Raji (cell line): ENCODE data around the gene SPARC.

Experiments
- POLR2A ChIP-seq: IDR thresholded peaks from 2 replicates; pipeline ENCODE4 v1.6.1; 2011; ENCODE audit warnings: low read depth, low read length, control low read depth; ENCODE audit not compliant: insufficient read depth

Gene SPARC

GRCh38 chr5:151708126-151708525 is 21.4 kb upstream of the SPARC start:
- TF ChIP-seq POLR2A, result no peak

DNA sequence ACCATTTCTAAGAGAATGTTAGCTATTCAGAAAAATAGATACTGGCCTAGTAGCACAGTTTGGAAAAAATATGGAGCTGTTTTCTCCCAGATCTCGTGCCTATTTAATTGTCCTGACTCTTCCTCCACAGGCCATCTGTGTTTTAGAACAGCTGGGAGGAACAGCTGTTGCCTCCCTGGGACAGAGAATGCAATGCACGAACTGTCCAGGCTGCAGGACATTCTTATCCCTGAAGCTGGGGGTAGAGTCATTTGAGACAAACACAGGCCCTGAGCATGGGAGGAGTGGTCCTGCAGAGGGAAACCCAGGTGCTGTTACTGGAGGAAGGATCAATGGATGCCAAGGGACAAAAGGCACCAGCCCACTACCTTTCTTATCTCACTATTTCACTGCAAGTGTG is 20.9 kb upstream of the SPARC start:
- no peak for TF ChIP-seq POLR2A

- no peak for TF ChIP-seq POLR2A
These were observed 20.2 kb upstream of the SPARC start for GRCh38 chr5:151706906-151707305.

DNA sequence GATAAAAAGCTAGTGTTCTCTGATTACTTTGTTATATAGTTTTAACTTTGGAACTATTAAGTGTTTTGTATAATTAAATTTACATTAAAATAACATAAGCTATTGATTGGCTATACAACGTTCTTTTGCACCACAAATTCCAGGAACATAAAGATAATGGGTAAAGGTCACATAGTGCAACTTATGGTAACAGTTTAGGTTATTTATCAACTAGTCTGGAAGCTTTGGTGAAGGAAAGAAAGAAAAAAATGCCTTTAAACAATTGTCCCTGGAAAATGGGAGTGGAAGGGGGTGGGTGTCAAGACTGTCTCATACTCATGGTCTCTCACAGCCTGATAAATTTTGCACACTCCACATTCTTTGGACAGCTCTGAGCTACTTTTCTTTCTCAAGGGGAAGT is 17.1 kb upstream of the SPARC start:
- no peak for TF ChIP-seq POLR2A

DNA sequence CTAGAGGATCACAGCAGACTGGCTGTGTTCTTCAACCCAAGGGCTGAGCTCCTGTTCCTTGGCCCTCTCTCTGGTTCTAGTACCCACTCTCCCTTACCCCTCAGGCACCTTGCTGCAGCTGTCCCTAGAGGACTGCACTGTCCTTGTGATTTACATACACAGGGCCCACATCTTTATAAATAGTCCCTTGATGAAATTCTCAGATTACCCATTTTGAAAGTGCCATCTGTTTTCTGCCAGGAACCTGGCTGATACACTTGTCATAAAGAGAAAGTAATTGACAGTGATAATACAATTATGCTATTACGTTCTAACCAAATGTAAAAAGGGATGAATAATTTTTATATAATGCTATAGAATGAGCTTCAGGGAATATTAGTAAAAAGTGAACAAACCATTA is 16.5 kb upstream of the SPARC start:
- no peak for TF ChIP-seq POLR2A

- no peak for TF ChIP-seq POLR2A
These were observed 14.1 kb upstream of the SPARC start for GRCh38 chr5:151700820-151701219.

DNA sequence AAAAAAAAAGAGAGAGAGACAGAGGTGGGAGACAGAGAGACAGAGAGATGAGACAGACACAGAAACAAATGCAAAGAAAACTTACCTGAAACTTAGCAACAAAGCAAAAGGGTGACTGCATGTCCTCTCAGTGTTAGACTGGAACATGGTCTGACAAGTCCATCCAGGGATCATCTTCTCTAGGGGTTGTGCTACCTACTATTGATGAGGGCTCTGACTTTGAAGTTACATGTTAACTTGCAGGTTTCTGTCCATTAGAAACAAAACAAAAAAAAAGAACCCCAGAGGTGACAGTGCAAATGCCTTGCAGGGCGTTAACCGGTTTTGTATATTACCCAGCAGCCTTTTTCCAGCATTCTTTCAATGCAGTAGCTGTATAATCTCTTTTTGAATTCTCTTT is 13.6 kb upstream of the SPARC start:
- no peak for TF ChIP-seq POLR2A

GRCh38 chr5:151699071-151699901 is 12.6 kb upstream of the SPARC start:
- TF ChIP-seq POLR2A, result no peak

DNA sequence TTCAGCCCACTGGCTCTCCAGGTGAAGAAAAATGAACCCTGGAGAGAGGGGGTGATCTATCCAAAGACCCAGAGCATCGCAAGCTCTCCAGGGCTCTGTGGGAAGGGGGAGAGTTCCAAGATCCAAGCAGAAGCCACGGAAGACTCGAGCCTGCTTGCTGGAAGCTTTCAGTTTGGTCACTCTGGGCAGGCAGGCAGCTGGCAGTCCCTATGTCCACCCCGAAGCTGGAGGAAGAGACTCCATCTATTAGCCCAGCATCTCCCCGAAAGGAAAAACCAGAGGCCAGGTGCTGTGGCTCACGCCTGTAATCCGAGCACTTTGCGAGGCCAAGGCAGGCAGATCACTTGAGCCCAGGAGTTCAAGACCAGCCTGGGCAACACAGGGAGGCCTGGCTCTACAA is 10.7 kb upstream of the SPARC start:
- TF ChIP-seq POLR2A, result no peak

DNA sequence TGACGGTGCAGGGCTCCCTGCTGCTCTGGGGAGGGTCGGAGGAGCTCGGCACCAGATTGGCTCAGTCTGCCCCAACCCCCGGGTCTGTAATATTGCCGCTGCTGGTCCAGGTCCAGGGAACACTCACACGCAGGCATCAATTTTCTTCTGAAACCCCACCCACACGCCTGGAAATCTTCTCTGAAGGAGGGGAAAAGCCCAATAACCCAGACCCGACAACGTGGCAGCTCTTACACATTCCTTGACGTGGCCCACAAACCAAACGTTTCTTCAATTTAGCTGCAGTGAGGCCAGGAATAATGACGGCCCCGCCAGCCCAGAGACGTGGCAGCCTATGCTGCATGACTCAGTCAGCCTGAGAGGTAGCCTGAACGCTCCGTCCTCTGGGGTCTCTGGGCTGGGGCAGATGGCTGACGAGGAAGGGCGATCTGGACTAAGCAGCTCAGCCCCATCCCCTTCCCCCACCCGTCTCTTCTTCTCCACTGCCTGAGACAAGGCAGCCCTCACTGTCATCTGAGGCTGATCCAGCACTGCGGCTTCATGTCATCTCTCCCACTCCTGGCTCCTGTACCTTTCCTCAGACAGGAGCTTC is 9.9 kb upstream of the SPARC start:
- no peak for TF ChIP-seq POLR2A

DNA sequence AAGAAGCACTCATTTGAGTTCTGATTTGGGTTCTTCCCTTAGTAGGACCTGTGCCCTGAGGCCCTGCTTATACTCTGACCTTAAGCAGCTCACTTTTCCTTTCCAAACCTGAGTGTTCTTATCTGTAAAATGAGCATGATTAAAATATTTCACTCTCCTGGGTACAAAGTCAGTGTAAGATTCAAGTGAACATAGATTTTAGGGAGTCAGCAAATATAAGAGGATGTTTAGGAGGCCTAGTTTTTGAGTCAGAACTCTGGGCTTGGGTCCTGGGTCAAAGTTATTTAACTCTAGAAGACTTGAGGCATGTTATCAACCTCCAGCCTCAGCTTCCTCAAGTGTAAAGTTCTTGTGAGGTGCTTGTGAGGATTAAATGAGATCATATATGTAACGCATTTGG is 8.7 kb upstream of the SPARC start:
- TF ChIP-seq POLR2A, result no peak

DNA sequence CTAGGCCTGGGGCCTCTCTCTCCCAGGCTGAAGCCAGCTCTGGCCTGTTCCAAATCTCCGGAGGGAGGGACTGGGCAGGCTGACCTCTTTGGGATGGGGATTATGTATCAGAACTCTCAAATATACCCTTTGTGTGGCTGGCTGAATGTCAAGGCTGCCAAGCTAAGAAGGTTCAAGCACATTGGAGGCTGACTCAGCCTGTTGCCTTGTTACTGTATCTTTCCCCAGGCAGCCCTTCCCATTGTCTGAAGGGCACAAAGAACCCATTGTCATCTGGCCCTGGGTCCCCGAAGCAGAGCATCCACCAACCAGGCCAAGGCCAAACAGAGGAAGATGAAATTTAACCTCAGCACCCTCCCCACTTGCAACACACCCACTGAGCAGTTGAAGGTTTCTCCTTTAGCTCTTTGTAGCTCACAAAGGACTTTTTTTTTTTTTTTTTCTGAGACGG is 7.3 kb upstream of the SPARC start:
- no peak for TF ChIP-seq POLR2A

DNA sequence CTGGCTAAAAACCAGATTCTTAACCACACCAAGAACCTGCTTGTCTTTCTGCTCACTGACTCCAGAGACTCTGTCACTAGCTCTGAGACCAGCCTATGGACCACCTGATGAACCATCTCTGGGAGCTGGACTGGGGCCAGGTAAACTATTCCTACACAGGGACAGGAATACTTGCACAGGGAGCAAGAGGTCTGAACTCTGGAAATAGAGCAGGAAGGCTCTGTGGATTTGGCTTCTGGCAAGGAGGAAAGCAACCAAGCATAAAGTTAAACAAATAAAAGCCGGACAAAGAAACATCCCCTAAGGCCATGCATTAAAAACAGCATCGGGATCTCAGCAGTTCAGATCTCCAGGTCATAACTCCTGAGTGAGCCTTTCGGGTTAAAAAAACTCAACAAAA is 5.6 kb upstream of the SPARC start:
- TF ChIP-seq POLR2A, result no peak

DNA sequence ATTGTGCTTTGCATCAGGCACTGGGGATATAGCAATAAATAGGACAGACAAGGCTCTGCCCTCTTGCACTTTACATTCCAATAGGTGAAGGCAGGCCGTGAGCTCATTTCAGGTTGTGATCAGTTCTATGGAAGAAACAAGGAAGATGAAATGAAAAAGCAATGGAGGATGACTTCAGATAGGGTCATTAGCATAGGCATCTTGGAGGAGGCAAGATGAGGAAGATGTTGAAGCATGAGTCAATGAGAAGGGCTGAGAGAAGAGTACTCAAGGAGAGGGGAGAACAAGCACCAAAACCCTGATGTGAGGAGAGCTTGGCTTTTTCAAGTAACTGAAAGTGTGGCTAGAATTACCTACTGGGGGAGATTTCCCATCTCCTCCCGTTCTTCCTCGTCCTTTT is 5.0 kb upstream of the SPARC start:
- no peak for TF ChIP-seq POLR2A

GRCh38 chr5:151688436-151688835 is 1.7 kb upstream of the SPARC start:
- no peak for TF ChIP-seq POLR2A

DNA sequence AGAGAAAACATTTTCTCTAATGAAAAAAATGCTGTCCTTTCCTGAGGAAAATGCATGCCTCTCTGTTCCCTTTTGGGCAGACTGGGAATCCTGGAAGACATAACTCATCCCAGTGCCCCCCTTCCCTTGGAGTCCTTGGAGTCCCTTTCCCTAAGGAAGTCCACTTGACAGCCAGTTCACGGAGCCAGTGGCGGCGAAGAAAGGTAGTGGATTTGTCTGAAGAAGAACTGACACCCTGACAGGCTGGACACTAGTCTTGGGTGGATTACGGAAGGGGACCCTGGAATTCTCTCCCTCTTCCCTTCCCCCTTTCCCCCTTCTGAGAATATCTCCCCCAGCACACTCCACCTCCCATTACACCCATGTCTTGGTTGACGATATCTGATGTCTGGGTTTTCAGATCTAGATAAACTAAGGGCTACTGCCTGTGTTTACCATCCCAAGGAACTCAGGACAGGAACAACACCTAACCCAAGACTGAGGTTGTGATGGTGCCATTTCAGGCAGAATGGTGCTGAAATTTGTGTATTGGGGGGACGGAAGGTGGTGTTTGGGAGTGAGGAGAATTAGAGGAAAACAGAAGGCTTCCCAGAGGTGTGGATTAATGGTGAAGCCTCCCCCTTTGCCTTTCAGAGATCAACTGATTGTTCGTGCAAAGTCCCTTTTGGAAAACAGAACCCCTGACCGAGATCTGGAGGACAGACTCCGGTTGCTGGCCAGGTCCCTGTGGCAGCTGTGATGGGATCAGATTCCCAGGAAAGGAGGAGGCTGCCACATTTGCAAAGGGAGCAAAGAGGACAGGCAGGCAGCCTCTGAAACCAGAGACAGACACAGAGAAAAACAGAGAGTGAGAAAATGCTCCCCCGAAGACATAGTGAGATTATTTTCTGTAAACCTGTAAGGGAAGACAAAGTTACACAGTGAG is 704 bp downstream of the SPARC start:
- TF ChIP-seq POLR2A, result no peak

DNA sequence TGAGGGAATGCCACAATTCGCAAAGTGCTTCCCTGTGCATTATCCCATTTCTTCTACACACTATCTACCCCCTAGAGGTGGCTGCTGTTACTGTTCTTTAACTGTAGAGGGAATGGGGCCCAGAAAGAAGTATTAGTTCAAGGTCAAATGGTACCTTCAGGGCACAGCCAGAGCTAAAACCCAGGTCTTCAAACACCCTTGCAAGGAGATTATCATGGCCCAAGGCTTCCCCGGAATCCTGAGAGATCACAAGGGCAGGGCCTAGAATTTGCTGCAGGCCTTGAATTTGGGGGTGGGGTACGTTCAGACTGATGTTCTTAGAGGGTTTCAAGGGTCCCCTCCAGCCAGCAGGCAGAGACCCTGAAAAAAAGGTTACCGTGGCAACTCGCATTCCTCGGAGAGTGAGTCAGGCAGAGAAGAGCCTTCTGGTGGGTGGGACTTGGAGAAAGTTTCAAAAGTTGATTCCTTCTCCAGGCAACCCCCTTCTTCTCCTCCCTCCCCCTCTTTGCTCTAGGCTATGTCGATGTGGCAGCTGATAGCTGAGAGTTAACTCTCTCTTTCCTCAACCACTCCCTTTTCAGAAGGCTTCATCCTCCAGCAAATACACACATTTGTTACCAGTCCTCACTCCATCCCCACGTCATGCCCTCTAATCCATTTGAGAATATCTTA is 1.9 kb downstream of the SPARC start:
- no peak for TF ChIP-seq POLR2A
